ENCODE measurements around the gene EIF2D. TPM values are rescaled to one million over a fixed set of nuclear protein-coding genes. Genes with fewer than 3 reads are reported as not detected.

Gene EIF2D
- total RNA-seq, 4 donors from 2014 or later, result 20.0 to 66.0 (median 34.9) TPM

DNA sequence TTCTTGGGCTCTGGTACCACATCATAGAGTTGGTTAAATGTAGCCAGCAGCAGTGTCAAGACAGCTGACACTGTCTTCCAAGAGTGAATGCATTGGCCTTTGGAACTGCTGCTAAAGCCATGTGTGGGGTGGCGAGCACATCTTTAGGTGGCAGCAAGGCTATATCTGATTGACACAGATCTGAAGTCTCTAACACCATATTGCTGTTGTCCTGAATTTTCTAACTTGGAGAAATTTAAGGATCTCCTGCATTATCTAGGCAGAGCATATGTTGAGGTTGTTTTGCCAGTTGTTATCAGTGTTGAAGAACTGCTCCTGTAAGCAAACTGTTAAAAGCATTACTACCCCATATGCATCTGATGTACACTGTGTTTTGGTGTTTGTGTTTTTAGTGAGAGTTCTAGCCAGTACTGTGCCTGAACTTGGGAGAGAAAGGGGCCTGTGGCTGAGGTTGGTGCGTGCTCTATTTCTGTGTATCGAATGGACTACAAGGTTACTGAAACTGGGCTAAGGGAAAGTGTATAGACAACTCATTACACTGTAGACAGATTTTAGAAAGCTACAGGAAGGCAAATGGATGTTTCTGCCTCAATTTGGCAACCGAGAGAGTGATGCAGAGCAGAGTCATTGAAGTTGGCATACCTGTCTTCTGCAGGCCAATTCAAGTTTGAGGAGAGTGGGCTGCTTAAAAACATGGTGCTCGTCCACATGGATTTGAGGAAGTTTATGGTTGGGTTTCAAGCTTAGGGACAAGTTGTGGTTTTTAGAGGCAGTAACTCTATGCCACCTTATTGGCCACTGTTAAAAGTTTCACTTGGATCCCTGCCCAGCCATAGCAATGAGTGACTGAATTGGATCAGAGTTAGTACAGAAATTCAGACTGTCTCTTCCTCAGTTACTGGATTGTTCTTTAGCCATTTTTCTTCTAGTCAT lies 40.0 kb upstream of the EIF2D start:
- no peak overlapping the region for H3K27ac ChIP-seq
- no peaks in the 10 kb centered on the region for H3K9me3 ChIP-seq
- no peak for DNase-seq
- no peaks in the 10 kb centered on the region for H3K27me3 ChIP-seq
- H3K4me1 ChIP-seq, result no peaks in the 10 kb centered on the region
- TF ChIP-seq, protein P1, sequence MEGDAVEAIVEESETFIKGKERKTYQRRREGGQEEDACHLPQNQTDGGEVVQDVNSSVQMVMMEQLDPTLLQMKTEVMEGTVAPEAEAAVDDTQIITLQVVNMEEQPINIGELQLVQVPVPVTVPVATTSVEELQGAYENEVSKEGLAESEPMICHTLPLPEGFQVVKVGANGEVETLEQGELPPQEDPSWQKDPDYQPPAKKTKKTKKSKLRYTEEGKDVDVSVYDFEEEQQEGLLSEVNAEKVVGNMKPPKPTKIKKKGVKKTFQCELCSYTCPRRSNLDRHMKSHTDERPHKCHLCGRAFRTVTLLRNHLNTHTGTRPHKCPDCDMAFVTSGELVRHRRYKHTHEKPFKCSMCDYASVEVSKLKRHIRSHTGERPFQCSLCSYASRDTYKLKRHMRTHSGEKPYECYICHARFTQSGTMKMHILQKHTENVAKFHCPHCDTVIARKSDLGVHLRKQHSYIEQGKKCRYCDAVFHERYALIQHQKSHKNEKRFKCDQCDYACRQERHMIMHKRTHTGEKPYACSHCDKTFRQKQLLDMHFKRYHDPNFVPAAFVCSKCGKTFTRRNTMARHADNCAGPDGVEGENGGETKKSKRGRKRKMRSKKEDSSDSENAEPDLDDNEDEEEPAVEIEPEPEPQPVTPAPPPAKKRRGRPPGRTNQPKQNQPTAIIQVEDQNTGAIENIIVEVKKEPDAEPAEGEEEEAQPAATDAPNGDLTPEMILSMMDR (IDR thresholded peaks at IDR 0.05), result no peak
- TF ChIP-seq POLR2A (IDR thresholded peaks at IDR 0.05), result no peak
- peaks cover 0 to 6% (median 0%) of the 10 kb centered on the region in 3 donors for H3K36me3 ChIP-seq
- H3K4me3 ChIP-seq, result no peak overlapping the region

DNA sequence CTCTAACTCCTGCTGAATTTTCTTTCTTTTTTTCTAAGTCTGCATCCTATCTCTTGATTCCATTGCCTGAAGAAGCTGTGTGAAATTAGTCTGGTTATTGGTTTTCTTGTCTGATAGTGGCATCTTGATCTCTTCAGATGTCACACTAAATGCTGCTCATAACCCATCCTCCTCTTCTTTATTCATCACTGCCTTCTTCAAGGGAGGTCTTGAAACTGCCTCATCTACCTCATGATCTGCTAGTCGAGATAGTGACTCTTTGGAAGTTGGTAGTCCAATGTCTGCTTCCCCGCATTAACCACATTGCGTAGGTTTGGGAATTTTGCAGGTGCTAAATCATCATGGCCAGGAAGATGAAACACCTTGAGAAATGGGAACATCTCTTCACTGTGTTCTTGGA lies 38.7 kb upstream of the EIF2D start:
- no peaks in the 10 kb centered on the region for H3K27me3 ChIP-seq
- H3K4me1 ChIP-seq, result no peaks in the 10 kb centered on the region
- TF ChIP-seq, protein P1 (IDR thresholded peaks at IDR 0.05), result no peak
- no peak for TF ChIP-seq POLR2A (IDR thresholded peaks at IDR 0.05)
- DNase-seq, result no peak
- H3K9me3 ChIP-seq, result no peaks in the 10 kb centered on the region
- no peak overlapping the region for H3K27ac ChIP-seq
- peaks cover 0 to 6% (median 0%) of the 10 kb centered on the region in 3 donors for H3K36me3 ChIP-seq
- H3K4me3 ChIP-seq, result no peak overlapping the region

GRCh38 chr1:206649261-206649921 lies 37.1 kb upstream of the EIF2D start:
- H3K27me3 ChIP-seq, result no peaks in the 10 kb centered on the region
- H3K4me1 ChIP-seq, result no peaks in the 10 kb centered on the region
- H3K9me3 ChIP-seq, result no peaks in the 10 kb centered on the region
- DNase-seq, result no peak
- TF ChIP-seq POLR2A (IDR thresholded peaks at IDR 0.05), result no peak
- TF ChIP-seq, protein P1 (IDR thresholded peaks at IDR 0.05), result no peak
- no peak overlapping the region for H3K4me3 ChIP-seq
- peaks cover 0 to 6% (median 0%) of the 10 kb centered on the region in 3 donors for H3K36me3 ChIP-seq
- H3K27ac ChIP-seq, result no peak overlapping the region

GRCh38 chr1:206647224-206647623 lies 35.0 kb upstream of the EIF2D start:
- no peaks in the 10 kb centered on the region for H3K27me3 ChIP-seq
- no peak overlapping the region for H3K27ac ChIP-seq
- no peak overlapping the region for H3K4me3 ChIP-seq
- no peaks in the 10 kb centered on the region for H3K9me3 ChIP-seq
- H3K4me1 ChIP-seq, result no peaks in the 10 kb centered on the region
- no peak for DNase-seq
- TF ChIP-seq, protein P1 (IDR thresholded peaks at IDR 0.05), result no peak
- TF ChIP-seq POLR2A (IDR thresholded peaks at IDR 0.05), result no peak
- peaks cover 0 to 6% (median 0%) of the 10 kb centered on the region in 3 donors for H3K36me3 ChIP-seq

DNA sequence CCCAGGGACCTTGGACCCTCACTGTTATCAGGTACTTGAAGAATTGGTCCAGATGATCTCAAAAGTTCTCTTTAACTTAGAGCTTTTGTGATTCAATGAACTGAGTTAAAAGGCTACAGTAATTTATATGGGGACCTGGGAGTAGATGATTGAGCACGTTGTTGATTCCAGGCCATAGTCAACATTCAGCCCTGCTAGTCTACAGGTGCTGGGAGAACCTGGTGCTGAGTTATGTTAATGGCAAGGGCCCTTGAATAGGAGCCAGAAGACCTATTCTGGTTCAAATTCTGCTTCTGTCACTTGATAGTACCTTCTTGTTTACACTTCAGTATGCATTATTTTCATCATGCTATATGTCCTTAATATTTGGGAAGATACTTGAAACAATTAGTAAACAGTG lies 34.2 kb upstream of the EIF2D start:
- no peak overlapping the region for H3K27ac ChIP-seq
- no peaks in the 10 kb centered on the region for H3K9me3 ChIP-seq
- no peak for DNase-seq
- H3K4me1 ChIP-seq, result no peaks in the 10 kb centered on the region
- TF ChIP-seq POLR2A (IDR thresholded peaks at IDR 0.05), result no peak
- TF ChIP-seq, protein P1 (IDR thresholded peaks at IDR 0.05), result no peak
- peaks cover 0 to 6% (median 0%) of the 10 kb centered on the region in 3 donors for H3K36me3 ChIP-seq
- H3K4me3 ChIP-seq, result no peak overlapping the region
- H3K27me3 ChIP-seq, result no peaks in the 10 kb centered on the region

All from Peyer's patch (tissue), 4 donors.